M059J (cell line): ENCODE results near the gene ZBTB49. TPM values are rescaled to one million over a fixed set of nuclear protein-coding genes. Genes with fewer than 3 reads are reported as not detected.
"Not testable (repeated sequence)": the region's sequence is repeated elsewhere in the genome, so short reads cannot be mapped to it uniquely, and the experiment has no call there.

ENCODE experiments used
- DNase-seq: peaks from one replicate; pipeline ENCODE4 v3.0.0-alpha.2; 2012; ENCODE audit warnings: low read depth
- total RNA-seq: library from RNA; depleted of rRNA; stranded (reverse); fragments of >200 nt; shearing (Covaris generic); gene quantifications from 2 replicates; pipeline ENCODE4 v1.2.3, GENCODE V29; 2014

ZBTB49 gene
- total RNA-seq, 1 experiment from 2014 or later = 6.2 TPM

- no peak for DNase-seq
These were observed 33.9 kb downstream of the ZBTB49 start for GRCh38 chr4:4323705-4324534.

GRCh38 chr4:4325321-4325720 lies 35.3 kb downstream of the ZBTB49 start:
- no peak for DNase-seq

- no peak for DNase-seq
These were observed 36.1 kb downstream of the ZBTB49 start for GRCh38 chr4:4326166-4326565.

- no peak for DNase-seq
These were observed 37.6 kb downstream of the ZBTB49 start for GRCh38 chr4:4327652-4328121.

- DNase-seq = no peak
These were observed 38.2 kb downstream of the ZBTB49 start for GRCh38 chr4:4328206-4328605.

- no peak for DNase-seq
These were observed 38.8 kb downstream of the ZBTB49 start for GRCh38 chr4:4328840-4329239.

GRCh38 chr4:4329496-4329895 lies 39.4 kb downstream of the ZBTB49 start:
- DNase-seq = no peak

- DNase-seq = no peak
These were observed 40.7 kb downstream of the ZBTB49 start for GRCh38 chr4:4330794-4331193.

- peak; percentile 9 for DNase-seq
These were observed 42.5 kb downstream of the ZBTB49 start for GRCh38 chr4:4332529-4332928.

- DNase-seq = peak; percentile 93
These were observed 43.2 kb downstream of the ZBTB49 start for GRCh38 chr4:4333265-4333706.

- peak; percentile 61 for DNase-seq
These were observed 44.9 kb downstream of the ZBTB49 start for GRCh38 chr4:4334798-4335520.

- DNase-seq = no peak
These were observed 48.4 kb downstream of the ZBTB49 start for GRCh38 chr4:4338210-4339001.

- DNase-seq = no peak
These were observed 49.5 kb downstream of the ZBTB49 start for GRCh38 chr4:4339504-4340085.

GRCh38 chr4:4341861-4342650 lies 52.0 kb downstream of the ZBTB49 start:
- no peak for DNase-seq

GRCh38 chr4:4343038-4343437 lies 53.0 kb downstream of the ZBTB49 start:
- no peak for DNase-seq

- DNase-seq = no peak
These were observed 55.0 kb downstream of the ZBTB49 start for GRCh38 chr4:4344915-4345527.

- no peak for DNase-seq
These were observed 57.5 kb downstream of the ZBTB49 start for GRCh38 chr4:4347585-4347984.

GRCh38 chr4:4348585-4348984 lies 58.5 kb downstream of the ZBTB49 start:
- not testable (repeated sequence) for DNase-seq

- DNase-seq = no peak
These were observed 59.8 kb downstream of the ZBTB49 start for GRCh38 chr4:4349867-4350266.

- DNase-seq = no peak
These were observed 60.9 kb downstream of the ZBTB49 start for GRCh38 chr4:4350909-4351308.
